Activated naive CD4-positive, alpha-beta T cell treated with anti-CD3 and anti-CD28 coated beads, Interleukin-2, amount 10 ng/mL, durations not matched to agents 5 hours and 36 hours (primary cell): ENCODE data around the gene ATG4A. TPM values are rescaled to one million over a fixed set of nuclear protein-coding genes. Genes with fewer than 3 reads are reported as not detected.

ENCODE experiments used
- total RNA-seq, 2 experiments: library from RNA; stranded (reverse); gene quantifications; one replicate each; pipeline ENCODE4 v1.2.3, GENCODE V29; 2021

Gene ATG4A
- 10 to 100 TPM; 10.8 to 11.3 TPM for total RNA-seq

GRCh38 chrX:108091264-108091877 is at the start of gene ATG4A, which contains the start of gene PSMD10:
ATG4A (plus strand) TSS chrX:108091778; CDS start chrX:108091827, 49 bp downstream.
PSMD10 (minus strand) TSS chrX:108091542; CDS start chrX:108091520, 22 bp downstream.

GRCh38 chrX:108044554-108045256 is 46.9 kb upstream of the ATG4A start, which contains the start of gene VSIG1:
VSIG1 (plus strand) TSS chrX:108045065; CDS start chrX:108045131, 66 bp downstream.

Other genes starting within 250 kb of the ATG4A start
- gene TEX13B, start 109.4 kb upstream of the ATG4A start, total RNA-seq: not detected
- 10 to 100 TPM; 13.5 to 16.2 TPM for gene VSIG1, start 46.7 kb upstream of the ATG4A start, total RNA-seq
- gene PSMD10, start 236 bp upstream of the ATG4A start, total RNA-seq: 10 to 100 TPM; 30.1 to 32.5 TPM